GM06990 (cell line): Measurements from ENCODE around the gene ATG16L2.

ENCODE experiments used
- DNase-seq: peaks from one replicate; pipeline ENCODE4 v3.0.0-alpha.2; 2011; ENCODE audit not compliant: insufficient read length; ENCODE audit errors: extremely low read depth
- H3K27me3 ChIP-seq: replicated peaks from 2 replicates; pipeline ENCODE4 v1.6.0; 2011; ENCODE audit warnings: low read length; ENCODE audit not compliant: control insufficient read depth, insufficient read depth
- H3K36me3 ChIP-seq: 2 replicates; pipeline ENCODE4 v1.5.1; 2011; ENCODE audit warnings: low read length; ENCODE audit not compliant: control insufficient read depth, insufficient read depth
- H3K4me3 ChIP-seq: replicated peaks from 2 replicates; pipeline ENCODE4 v1.5.1; 2011; ENCODE audit warnings: low read depth, mild to moderate bottlenecking, control low read depth, low read length
- TF ChIP-seq, protein P1 (sequence below): IDR thresholded peaks from 2 replicates; pipeline ENCODE4 v1.5.1; 2011; ENCODE audit warnings: low read length, control low read depth, mild to moderate bottlenecking, inconsistent platforms; ENCODE audit not compliant: insufficient read depth, poor library complexity, severe bottlenecking

The ATG16L2 gene

DNA sequence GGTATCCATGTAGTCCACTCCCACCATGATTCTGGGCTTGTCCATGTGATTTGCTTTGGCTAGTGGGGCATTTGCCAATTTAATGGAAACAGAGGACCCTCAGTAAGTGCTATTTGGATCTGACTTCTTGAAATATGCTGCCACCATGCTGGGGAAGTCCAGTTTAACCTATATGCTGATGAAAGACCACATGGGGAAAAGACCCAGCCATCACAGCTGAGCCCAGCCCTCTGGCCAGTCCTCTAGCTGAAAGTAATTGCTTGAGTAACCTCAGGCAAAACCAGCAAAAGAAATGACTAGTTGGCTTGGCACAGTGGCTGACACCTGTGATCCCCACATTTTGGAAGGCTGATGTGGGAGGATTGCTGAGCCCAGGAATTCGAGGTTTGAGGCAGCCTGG is 61.5 kb downstream of the ATG16L2 start:
- Histone ChIP-seq H3K4me3 (no peak overlapping the region), H3K27me3 (no peaks in the 10 kb centered on the region), H3K36me3 (peaks cover 7% of the 10 kb centered on the region)
- TF ChIP-seq, protein P1, sequence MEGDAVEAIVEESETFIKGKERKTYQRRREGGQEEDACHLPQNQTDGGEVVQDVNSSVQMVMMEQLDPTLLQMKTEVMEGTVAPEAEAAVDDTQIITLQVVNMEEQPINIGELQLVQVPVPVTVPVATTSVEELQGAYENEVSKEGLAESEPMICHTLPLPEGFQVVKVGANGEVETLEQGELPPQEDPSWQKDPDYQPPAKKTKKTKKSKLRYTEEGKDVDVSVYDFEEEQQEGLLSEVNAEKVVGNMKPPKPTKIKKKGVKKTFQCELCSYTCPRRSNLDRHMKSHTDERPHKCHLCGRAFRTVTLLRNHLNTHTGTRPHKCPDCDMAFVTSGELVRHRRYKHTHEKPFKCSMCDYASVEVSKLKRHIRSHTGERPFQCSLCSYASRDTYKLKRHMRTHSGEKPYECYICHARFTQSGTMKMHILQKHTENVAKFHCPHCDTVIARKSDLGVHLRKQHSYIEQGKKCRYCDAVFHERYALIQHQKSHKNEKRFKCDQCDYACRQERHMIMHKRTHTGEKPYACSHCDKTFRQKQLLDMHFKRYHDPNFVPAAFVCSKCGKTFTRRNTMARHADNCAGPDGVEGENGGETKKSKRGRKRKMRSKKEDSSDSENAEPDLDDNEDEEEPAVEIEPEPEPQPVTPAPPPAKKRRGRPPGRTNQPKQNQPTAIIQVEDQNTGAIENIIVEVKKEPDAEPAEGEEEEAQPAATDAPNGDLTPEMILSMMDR, result no peak
- no peak for DNase-seq

DNA sequence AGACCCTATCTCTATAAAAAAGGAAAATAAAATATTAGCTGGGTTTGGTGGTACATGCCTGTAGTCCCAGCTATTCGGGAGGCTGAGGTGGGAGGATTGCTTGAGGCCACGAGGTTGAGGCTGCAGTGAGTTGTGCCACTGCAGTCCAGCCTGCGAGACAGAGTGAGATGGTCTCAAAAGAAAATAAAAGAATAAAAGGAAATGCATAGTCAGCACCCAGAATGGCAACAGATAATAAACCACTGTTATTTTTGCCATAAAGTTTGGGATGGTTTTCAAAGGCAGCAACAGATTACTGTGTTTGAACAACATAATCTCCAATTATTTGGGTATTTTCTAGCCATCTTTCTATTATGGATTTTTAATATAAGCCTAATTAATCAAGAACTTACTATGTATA is 61.9 kb downstream of the ATG16L2 start:
- H3K27me3 ChIP-seq, result no peaks in the 10 kb centered on the region
- DNase-seq, result no peak
- no peak overlapping the region for H3K4me3 ChIP-seq
- TF ChIP-seq, protein P1, result no peak
- peaks cover 5% of the 10 kb centered on the region for H3K36me3 ChIP-seq
